T-helper 1 cell treated with Interleukin-12 subunit alpha and Interleukin-12 subunit beta and Interleukin-4 antibody, amounts not matched to agents 30 μg/mL and 1 μg/mL, for 36 hours (primary cell): ENCODE data around the gene ZWINT.

ENCODE experiments used
- H3K27ac Mint-ChIP-seq: one replicate; pipeline ENCODE4 v1.8.0; 2021; ENCODE audit warnings: mild to moderate bottlenecking, mixed read lengths
- H3K27me3 Mint-ChIP-seq: one replicate; pipeline ENCODE4 v1.8.0; 2021; ENCODE audit warnings: low read depth, mixed read lengths
- H3K36me3 Mint-ChIP-seq: one replicate; pipeline ENCODE4 v1.8.0; 2021; ENCODE audit warnings: low read depth, mixed read lengths
- H3K4me1 Mint-ChIP-seq: one replicate; pipeline ENCODE4 v1.8.0; 2021; ENCODE audit warnings: low read depth, mixed read lengths
- H3K4me3 Mint-ChIP-seq: one replicate; pipeline ENCODE4 v1.8.0; 2021; ENCODE audit warnings: mild to moderate bottlenecking, moderate library complexity, mixed read lengths
- H3K9me3 Mint-ChIP-seq: one replicate; pipeline ENCODE4 v1.8.0; 2021; ENCODE audit warnings: mixed read lengths

Gene ZWINT

GRCh38 chr10:56360967-56361612 lies at the start of gene ZWINT:
Gene ZWINT (minus strand): TSS chr10:56361259. CDS start chr10:56361236, 23 bp downstream.
- Mint-ChIP-seq H3K4me3 (peak within 1 kb of the TSS; percentile 94), H3K27ac (peak within 1 kb of the TSS; percentile 90), H3K27me3 (no peaks in the 10 kb centered on the region), H3K36me3 (peaks cover 24% of the 10 kb centered on the region), H3K9me3 (no peaks in the 10 kb centered on the region), H3K4me1 (peaks cover 43% of the 10 kb centered on the region)

- H3K27ac Mint-ChIP-seq, result no peak overlapping the region
- no peaks in the 10 kb centered on the region for H3K27me3 Mint-ChIP-seq
Measured at GRCh38 chr10:56383806-56384205, 22.7 kb upstream of the ZWINT start.

GRCh38 chr10:56370217-56371113 lies 9.4 kb upstream of the ZWINT start:
- no peak overlapping the region for H3K27ac Mint-ChIP-seq

More at GRCh38 chr10:56383806-56384205, 22.7 kb upstream of the ZWINT start:
- Mint-ChIP-seq H3K9me3 (peaks cover 10% of the 10 kb centered on the region), H3K4me1 (no peaks in the 10 kb centered on the region), H3K36me3 (no peaks in the 10 kb centered on the region), H3K4me3 (no peak overlapping the region)

GRCh38 chr10:56360583-56360966 lies 484 bp downstream of the ZWINT start:
- Mint-ChIP-seq H3K9me3 (no peaks in the 10 kb centered on the region), H3K27me3 (no peaks in the 10 kb centered on the region), H3K36me3 (peaks cover 24% of the 10 kb centered on the region), H3K4me3 (peak overlapping the region; percentile 94), H3K4me1 (peaks cover 43% of the 10 kb centered on the region), H3K27ac (peak overlapping the region; percentile 90)

More at GRCh38 chr10:56370217-56371113, 9.4 kb upstream of the ZWINT start:
- H3K9me3 Mint-ChIP-seq, result peaks cover 20% of the 10 kb centered on the region
- peaks cover 1% of the 10 kb centered on the region for H3K36me3 Mint-ChIP-seq
- H3K27me3 Mint-ChIP-seq, result no peaks in the 10 kb centered on the region
- no peaks in the 10 kb centered on the region for H3K4me1 Mint-ChIP-seq
- H3K4me3 Mint-ChIP-seq, result no peak overlapping the region

- H3K36me3 Mint-ChIP-seq, result peaks cover 24% of the 10 kb centered on the region
- peak overlapping the region; percentile 94 for H3K4me3 Mint-ChIP-seq
- H3K9me3 Mint-ChIP-seq, result no peaks in the 10 kb centered on the region
- H3K27me3 Mint-ChIP-seq, result no peaks in the 10 kb centered on the region
- H3K4me1 Mint-ChIP-seq, result peaks cover 43% of the 10 kb centered on the region
- H3K27ac Mint-ChIP-seq, result no peak overlapping the region
Measured at GRCh38 chr10:56359837-56360236, 1.2 kb downstream of the ZWINT start.

GRCh38 chr10:56357018-56357417 lies 4.0 kb downstream of the ZWINT start:
- Mint-ChIP-seq H3K27ac (no peak overlapping the region), H3K9me3 (no peaks in the 10 kb centered on the region), H3K36me3 (peaks cover 27% of the 10 kb centered on the region), H3K4me1 (peaks cover 34% of the 10 kb centered on the region), H3K27me3 (no peaks in the 10 kb centered on the region), H3K4me3 (no peak overlapping the region)

- peaks cover 2% of the 10 kb centered on the region for H3K4me1 Mint-ChIP-seq
- peaks cover 5% of the 10 kb centered on the region for H3K36me3 Mint-ChIP-seq
- no peaks in the 10 kb centered on the region for H3K9me3 Mint-ChIP-seq
- H3K4me3 Mint-ChIP-seq, result no peak overlapping the region
- no peak overlapping the region for H3K27ac Mint-ChIP-seq
- H3K27me3 Mint-ChIP-seq, result no peaks in the 10 kb centered on the region
Measured at GRCh38 chr10:56351909-56352630, 9.0 kb downstream of the ZWINT start.

- Mint-ChIP-seq H3K4me3 (no peak overlapping the region), H3K27me3 (no peaks in the 10 kb centered on the region), H3K9me3 (no peaks in the 10 kb centered on the region), H3K27ac (no peak overlapping the region), H3K36me3 (peaks cover 3% of the 10 kb centered on the region), H3K4me1 (no peaks in the 10 kb centered on the region)
Measured at GRCh38 chr10:56349611-56350010, 11.4 kb downstream of the ZWINT start.

GRCh38 chr10:56348101-56348500 lies 13.0 kb downstream of the ZWINT start:
- Mint-ChIP-seq H3K4me3 (no peak overlapping the region), H3K4me1 (no peaks in the 10 kb centered on the region), H3K9me3 (no peaks in the 10 kb centered on the region), H3K36me3 (no peaks in the 10 kb centered on the region), H3K27ac (no peak overlapping the region), H3K27me3 (no peaks in the 10 kb centered on the region)

GRCh38 chr10:56346845-56347415 lies 14.1 kb downstream of the ZWINT start:
- H3K4me3 Mint-ChIP-seq, result no peak overlapping the region
- no peaks in the 10 kb centered on the region for H3K9me3 Mint-ChIP-seq
- no peaks in the 10 kb centered on the region for H3K4me1 Mint-ChIP-seq
- no peak overlapping the region for H3K27ac Mint-ChIP-seq
- no peaks in the 10 kb centered on the region for H3K27me3 Mint-ChIP-seq
- H3K36me3 Mint-ChIP-seq, result no peaks in the 10 kb centered on the region

- H3K4me1 Mint-ChIP-seq, result no peaks in the 10 kb centered on the region
- no peak overlapping the region for H3K27ac Mint-ChIP-seq
- no peak overlapping the region for H3K4me3 Mint-ChIP-seq
- H3K27me3 Mint-ChIP-seq, result no peaks in the 10 kb centered on the region
- H3K9me3 Mint-ChIP-seq, result no peaks in the 10 kb centered on the region
- no peaks in the 10 kb centered on the region for H3K36me3 Mint-ChIP-seq
Measured at GRCh38 chr10:56341612-56342011, 19.4 kb downstream of the ZWINT start.

- Mint-ChIP-seq H3K36me3 (no peaks in the 10 kb centered on the region), H3K27me3 (no peaks in the 10 kb centered on the region), H3K9me3 (no peaks in the 10 kb centered on the region), H3K27ac (no peak overlapping the region), H3K4me1 (no peaks in the 10 kb centered on the region), H3K4me3 (no peak overlapping the region)
Measured at GRCh38 chr10:56329961-56330360, 31.1 kb downstream of the ZWINT start.

- H3K27me3 Mint-ChIP-seq, result no peaks in the 10 kb centered on the region
- H3K36me3 Mint-ChIP-seq, result no peaks in the 10 kb centered on the region
- H3K4me1 Mint-ChIP-seq, result no peaks in the 10 kb centered on the region
- H3K4me3 Mint-ChIP-seq, result no peak overlapping the region
- no peak overlapping the region for H3K27ac Mint-ChIP-seq
- H3K9me3 Mint-ChIP-seq, result no peaks in the 10 kb centered on the region
Measured at GRCh38 chr10:56327118-56327517, 33.9 kb downstream of the ZWINT start.

GRCh38 chr10:56319386-56319785 lies 41.7 kb downstream of the ZWINT start:
- Mint-ChIP-seq H3K36me3 (no peaks in the 10 kb centered on the region), H3K9me3 (no peaks in the 10 kb centered on the region), H3K27ac (no peak overlapping the region), H3K4me3 (no peak overlapping the region), H3K4me1 (no peaks in the 10 kb centered on the region), H3K27me3 (no peaks in the 10 kb centered on the region)
